Peyer's patch (tissue), 4 donors: ENCODE measurements around the gene PSD. TPM values are rescaled to one million over a fixed set of nuclear protein-coding genes. Genes with fewer than 3 reads are reported as not detected.

Experiments used
- DNase-seq, 3 donors: peaks; one replicate each; pipeline ENCODE4 v3.0.0-alpha.2; 2017 to 2019
- H3K27ac ChIP-seq, 4 donors: fragments of 200-600 bp; sonication (generic); one replicate each; pipeline ENCODE4 v1.5.1; 2016 to 2019
- H3K27me3 ChIP-seq, 2 donors: fragments of 200-600 bp; sonication (generic); one replicate each; pipeline ENCODE4 v1.5.1; 2019
- H3K36me3 ChIP-seq, 3 donors: fragments of 200-600 bp; sonication (generic); one replicate each; pipeline ENCODE4 v1.5.1; 2016 to 2019
- H3K4me1 ChIP-seq, 4 donors: fragments of 200-600 bp; sonication (generic); one replicate each; pipeline ENCODE4 v1.5.1; 2016 to 2019
- H3K4me3 ChIP-seq, 4 donors: fragments of 200-600 bp; sonication (generic); 1 replicate in 3 of 4; 2 replicates in 1 of 4; pipeline ENCODE4 v1.5.1; 2016 to 2019; ENCODE audit warnings: mild to moderate bottlenecking in 1 of 4
- H3K9me3 ChIP-seq, 4 donors: fragments of 200-600 bp; sonication (generic); one replicate each; pipeline ENCODE4 v1.5.1; 2016 to 2019; ENCODE audit warnings: mild to moderate bottlenecking in 1 of 4
- CTCF ChIP-seq, 6 experiments: fragments of 450-650 bp in 4 of 6; fragments of 200-600 bp in 2 of 6; sonication (generic) in 1 of 6; IDR thresholded peaks; one replicate each; pipeline ENCODE4 v1.5.1; 2017 to 2019; ENCODE audit warnings: antibody characterized with exemption in 6 of 6, mild to moderate bottlenecking in 3 of 6, moderate library complexity in 1 of 6
- POLR2A ChIP-seq, 2 donors: fragments of 450-650 bp; IDR thresholded peaks; one replicate each; pipeline ENCODE4 v1.5.1; 2017; ENCODE audit warnings: antibody characterized with exemption in 2 of 2, mild to moderate bottlenecking in 2 of 2, moderate library complexity in 2 of 2
- total RNA-seq, 4 donors: library from RNA; depleted of rRNA; stranded (reverse); fragments of >200 nt; gene quantifications; one replicate each; pipeline ENCODE4 v1.1.0, GENCODE V29; 2016

Gene PSD
- total RNA-seq, 4 donors from 2014 or later = 1.6 to 14.3 (median 6.3) TPM; not detected in 1

GRCh38 chr10:102431452-102432124, 13.0 kb upstream of the PSD start:
- DNase-seq = no peak
- Histone ChIP-seq H3K27ac (peak overlapping the region; percentile 68 to 84 (median 80)), H3K36me3 (no peaks in the 10 kb centered on the region), H3K4me3 (peak overlapping the region; percentile 74 to 99 (median 91)), H3K27me3 (no peaks in the 10 kb centered on the region), H3K9me3 (no peaks in the 10 kb centered on the region), H3K4me1 (peaks cover 0 to 40% (median 2%) of the 10 kb centered on the region in 4 donors)
- TF ChIP-seq CTCF (IDR thresholded peaks at IDR 0.05) = no peak
- no peak for TF ChIP-seq POLR2A (IDR thresholded peaks at IDR 0.05)

GRCh38 chr10:102429468-102429867, 10.9 kb upstream of the PSD start:
- Histone ChIP-seq H3K27ac (no peak overlapping the region), H3K27me3 (no peaks in the 10 kb centered on the region), H3K4me3 (no peak overlapping the region), H3K36me3 (peaks cover 0 to 4% (median 0%) of the 10 kb centered on the region in 3 donors), H3K4me1 (peaks cover 0 to 23% (median 2%) of the 10 kb centered on the region in 4 donors), H3K9me3 (no peaks in the 10 kb centered on the region)
- no peak for TF ChIP-seq CTCF (IDR thresholded peaks at IDR 0.05)
- no peak for TF ChIP-seq POLR2A (IDR thresholded peaks at IDR 0.05)
- no peak for DNase-seq

GRCh38 chr10:102426803-102427287, 8.3 kb upstream of the PSD start:
- H3K9me3 ChIP-seq = no peaks in the 10 kb centered on the region
- no peak overlapping the region for H3K4me3 ChIP-seq
- no peak for DNase-seq
- peaks cover 0 to 21% (median 0%) of the 10 kb centered on the region in 3 donors for H3K36me3 ChIP-seq
- peaks cover 0 to 31% (median 11%) of the 10 kb centered on the region in 4 donors for H3K4me1 ChIP-seq
- H3K27ac ChIP-seq = no peak overlapping the region
- TF ChIP-seq POLR2A (IDR thresholded peaks at IDR 0.05) (no peak), CTCF (IDR thresholded peaks at IDR 0.05) (no peak)
- H3K27me3 ChIP-seq = no peaks in the 10 kb centered on the region

GRCh38 chr10:102425444-102425843, 6.9 kb upstream of the PSD start:
- H3K4me3 ChIP-seq = no peak overlapping the region
- H3K36me3 ChIP-seq = peaks cover 0 to 21% (median 0%) of the 10 kb centered on the region in 3 donors
- no peak for DNase-seq
- TF ChIP-seq CTCF (IDR thresholded peaks at IDR 0.05) (no peak), POLR2A (IDR thresholded peaks at IDR 0.05) (no peak)
- no peaks in the 10 kb centered on the region for H3K27me3 ChIP-seq
- no peak overlapping the region for H3K27ac ChIP-seq
- H3K9me3 ChIP-seq = no peaks in the 10 kb centered on the region
- peaks cover 0 to 23% (median 11%) of the 10 kb centered on the region in 4 donors for H3K4me1 ChIP-seq

GRCh38 chr10:102424916-102425315, 6.3 kb upstream of the PSD start:
- Histone ChIP-seq H3K4me1 (peaks cover 0 to 29% (median 16%) of the 10 kb centered on the region in 4 donors), H3K27ac (no peak overlapping the region), H3K36me3 (peaks cover 0 to 21% (median 0%) of the 10 kb centered on the region in 3 donors), H3K9me3 (no peaks in the 10 kb centered on the region), H3K27me3 (no peaks in the 10 kb centered on the region), H3K4me3 (no peak overlapping the region)
- no peak for TF ChIP-seq POLR2A (IDR thresholded peaks at IDR 0.05)
- TF ChIP-seq CTCF (IDR thresholded peaks at IDR 0.05) = no peak
- DNase-seq = peak in 1 of 3 donors; percentile 43
